A549 (cell line): ENCODE results near the gene ZNF622. TPM values are rescaled to one million over a fixed set of nuclear protein-coding genes. Genes with fewer than 3 reads are reported as not detected.

Source experiments
- ATAC-seq, 2 experiments: fragments of 200-7000 bp in 1 of 2; fragments of >200 bp in 1 of 2; cut with Nextera tagmentation in 1 of 2; cut with Tn5 transposase in 1 of 2; 3 replicates each; pipeline versions ENCODE4 v1.8.0 to v1.9.1; 2018 to 2020; ENCODE audit warnings: mild to moderate bottlenecking in 1 of 2, moderate library complexity in 1 of 2
- CTCF ChIA-PET: fragments of 300-600 bp; sonication (Branson Sonifier 250); formaldehyde crosslinking; extraction: SDS; loops from one replicate; lab custom pipeline; 2021; ENCODE audit warnings: antibody characterized with exemption, inconsistent platforms; lab: Yijun Ruan, JAX
- POLR2A ChIA-PET: fragments of 350-600 bp; formaldehyde crosslinking; extraction: SDS; loops from one replicate; lab custom pipeline; 2021; ENCODE audit warnings: antibody characterized with exemption, inconsistent platforms; lab: Yijun Ruan, JAX
- DNase-seq, 2 experiments: peaks; one replicate each; pipeline versions ENCODE4 v3.0.0 to v3.0.0-alpha.2; 2011 to 2016; ENCODE audit warnings: low read depth in 1 of 2, low spot score in 1 of 2
- FAIRE-seq: peaks from 2 replicates; lab custom pipeline; 2011; peaks lifted over from hg19 to GRCh38; lab: Jason Lieb, UNC
- H3K27ac ChIP-seq, 2 experiments: fragments of >200 bp; sonication (Bioruptor Twin); formaldehyde crosslinking; 3 replicates each; pipeline ENCODE4 v1.5.1; 2016 to 2017
- H3K4me1 ChIP-seq: fragments of >200 bp; sonication (Bioruptor Twin); formaldehyde crosslinking; 3 replicates; pipeline ENCODE4 v1.6.1; 2016
- H3K4me2 ChIP-seq: fragments of >200 bp; sonication (Bioruptor Twin); formaldehyde crosslinking; 3 replicates; pipeline ENCODE4 v1.6.1; 2016
- H3K4me3 ChIP-seq: fragments of >200 bp; sonication (Bioruptor Twin); formaldehyde crosslinking; 3 replicates; pipeline ENCODE4 v1.5.1; 2016
- H3K9me3 ChIP-seq: fragments of >200 bp; sonication (Bioruptor Twin); formaldehyde crosslinking; 3 replicates; pipeline ENCODE4 v1.6.1; 2016
- ATOH8 ChIP-seq: fragments of 250-450 bp; sonication (Bioruptor Pico); IDR thresholded peaks from 2 replicates; pipeline ENCODE4 v1.5.0; 2020; ENCODE audit warnings: low read depth, mild to moderate bottlenecking, moderate library complexity
- CHD4 ChIP-seq: fragments of 200-600 bp; sonication (generic); IDR thresholded peaks from 2 replicates; pipeline ENCODE4 v1.6.1; 2016; ENCODE audit warnings: antibody characterized with exemption, mild to moderate bottlenecking, borderline replicate concordance
- E2F6 ChIP-seq: IDR thresholded peaks from 2 replicates; pipeline ENCODE4 v1.6.1; 2012; ENCODE audit warnings: low read depth, borderline replicate concordance
- EP300 ChIP-seq, 2 experiments: fragments of >200 bp; sonication (Bioruptor Twin); formaldehyde crosslinking; IDR thresholded peaks; 2 replicates in 1 of 2; 3 replicates in 1 of 2; pipeline ENCODE4 v1.6.1; 2016 to 2017
- FOXS1 ChIP-seq: fragments of 250-450 bp; sonication (Bioruptor Pico); IDR thresholded peaks from 2 replicates; pipeline ENCODE4 v1.5.0; 2020; ENCODE audit warnings: mild to moderate bottlenecking, moderate library complexity
- JUN ChIP-seq, 2 experiments: fragments of >200 bp; sonication (Bioruptor Twin); formaldehyde crosslinking; IDR thresholded peaks; 2 replicates in 1 of 2; 3 replicates in 1 of 2; pipeline ENCODE4 v1.6.1; 2016 to 2017
- JUNB ChIP-seq: fragments of >200 bp; sonication (Bioruptor Twin); formaldehyde crosslinking; IDR thresholded peaks from 2 replicates; pipeline ENCODE4 v1.6.1; 2016
- KDM1A ChIP-seq: fragments of 200-600 bp; sonication (generic); IDR thresholded peaks from 2 replicates; pipeline ENCODE4 v1.6.1; 2016; ENCODE audit warnings: low read depth, mild to moderate bottlenecking
- KDM5A ChIP-seq: fragments of 200-600 bp; sonication (generic); IDR thresholded peaks from 2 replicates; pipeline ENCODE4 v1.6.1; 2016; ENCODE audit warnings: antibody characterized with exemption, mild to moderate bottlenecking
- MAX ChIP-seq: IDR thresholded peaks from 2 replicates; pipeline ENCODE4 v1.6.1; 2012
- PBX3 ChIP-seq: IDR thresholded peaks from 2 replicates; pipeline ENCODE4 v1.6.1; 2012
- PHF8 ChIP-seq: fragments of 200-600 bp; sonication (generic); IDR thresholded peaks from 2 replicates; pipeline ENCODE4 v1.6.1; 2016; ENCODE audit warnings: low read depth, mild to moderate bottlenecking, antibody characterized with exemption, moderate library complexity, borderline replicate concordance
- POLR2A ChIP-seq: IDR thresholded peaks from 2 replicates; pipeline ENCODE4 v1.6.1; 2012; ENCODE audit warnings: mild to moderate bottlenecking, low read length
- RARB ChIP-seq: fragments of 250-450 bp; sonication (Bioruptor Pico); IDR thresholded peaks from 2 replicates; pipeline ENCODE4 v1.8.0; 2021; ENCODE audit warnings: mild to moderate bottlenecking, moderate library complexity
- RCOR1 ChIP-seq: fragments of 150-350 bp; IDR thresholded peaks from 2 replicates; pipeline ENCODE4 v1.6.1; 2014; ENCODE audit warnings: antibody characterized with exemption, low read length, low read depth
- RNF2 ChIP-seq: fragments of 200-600 bp; sonication (generic); IDR thresholded peaks from 2 replicates; pipeline ENCODE4 v1.6.1; 2016; ENCODE audit warnings: low read depth, mild to moderate bottlenecking, antibody characterized with exemption, moderate library complexity, borderline replicate concordance
- TP53 ChIP-seq: fragments of 250-450 bp; sonication (Bioruptor Pico); IDR thresholded peaks from 2 replicates; pipeline ENCODE4 v1.5.0; 2021; ENCODE audit warnings: mild to moderate bottlenecking, moderate library complexity
- ZSCAN20 ChIP-seq: fragments of 250-450 bp; sonication (Bioruptor Pico); IDR thresholded peaks from 2 replicates; pipeline ENCODE4 v1.8.0; 2022; ENCODE audit warnings: mild to moderate bottlenecking, moderate library complexity
- WGBS: methylation state at CpG from one replicate; pipeline ENCODE4 v1.1.6; 2017; ENCODE audit errors: missing lambda C conversion rate; 5-methylcytosine and 5-hydroxymethylcytosine counted together
- polyA minus RNA-seq: library from RNA; depleted of rRNA, polyadenylated mRNA; stranded (reverse); fragments of >200 nt; gene quantifications from 2 replicates; pipeline ENCODE4 v1.2.3, GENCODE V29; 2011; rRNA and poly(A)+ RNA removed
- polyA plus RNA-seq, 4 experiments: library from polyadenylated mRNA; depleted of rRNA in 3 of 4; stranded (reverse); fragments of >200 nt; fragmentation: RNase III in 1 of 4; extraction: RNeasy Plus Mini Kit Qiagen cat#74134 plus additional on column Dnase treatment in 1 of 4; gene quantifications; 2 replicates in 3 of 4; 3 replicates in 1 of 4; pipeline ENCODE4 v1.2.3, GENCODE V29; 2011 to 2017

The ZNF622 gene
- polyA plus RNA-seq (2011; rRNA removed) (17.9 and 23.2 TPM in 2 replicates), polyA plus RNA-seq (2017; fragmentation: RNase III; extraction: RNeasy Plus Mini Kit Qiagen cat#74134 plus additional on column Dnase treatment) (35.4 to 38.0 TPM (median 37.5 TPM) in 3 replicates), polyA minus RNA-seq (10.2 and 13.3 TPM in 2 replicates)
- polyA plus RNA-seq (2012; cell fraction: cytosol; rRNA removed): 17.1 and 19.3 TPM in 2 replicates
- polyA plus RNA-seq (2012; cell fraction: nucleus; rRNA removed): 17.0 and 18.4 TPM in 2 replicates

GRCh38 chr5:16465544-16466432, at the start of gene ZNF622:
Gene ZNF622 (minus strand): TSS chr5:16465800. CDS start chr5:16465665, 135 bp downstream.
- ATAC-seq (peak; percentile 96 to 98), DNase-seq (peak; percentile 72 to 92), FAIRE-seq (no peak)
- Histone ChIP-seq H3K4me2 (peak within 1 kb of the TSS; percentile 87), H3K4me1 (peaks cover 44% of the 10 kb centered on the region), H3K9me3 (no peaks in the 10 kb centered on the region), H3K27ac (peak within 1 kb of the TSS; percentile 81 to 97), H3K4me3 (peak within 1 kb of the TSS; percentile 80)
- under 1% methylated on average over 24 of the region's 75 CpGs for WGBS
- ChIA-PET CTCF (no interaction called here), POLR2A (interaction anchor here (0.8 to 1.3 kb wide), 2 partner anchors 10 to 81 kb away, joined by 3 read pairs; no protein-coding TSS in a partner anchor)
- TF ChIP-seq MAX (peak; percentile 84), KDM5A (peak; percentile 49), ATOH8 (CRISPR knock-in tag) (no peak), POLR2A (peak; percentile 97), ZSCAN20 (no peak), RARB (CRISPR knock-in tag) (no peak), KDM1A (no peak), PHF8 (peak; percentile 95), PBX3 (peak; percentile 56; the same call in 1 of the 2 replicates), RCOR1 (no peak), JUNB (no peak), JUN (IDR thresholded peaks at IDR 0.05) (peak; percentile 80 to 83)

GRCh38 chr5:16510098-16510497, 44.5 kb upstream of the ZNF622 start:
- no peak for DNase-seq
- ChIA-PET POLR2A (no interaction called here), CTCF (interaction anchor here (0.6 to 1.2 kb wide), 7 partner anchors 10 to 70 kb away, joined by 3 to 4 read pairs (median 3); no protein-coding TSS in a partner anchor)
- Histone ChIP-seq H3K9me3 (no peaks in the 10 kb centered on the region), H3K4me3 (no peak overlapping the region), H3K4me2 (no peak overlapping the region), H3K4me1 (no peaks in the 10 kb centered on the region), H3K27ac (no peak overlapping the region)
- no peak for ATAC-seq
- 72% methylated on average over 3 of the region's 3 CpGs for WGBS
- FAIRE-seq: no peak
- TF ChIP-seq EP300 (IDR thresholded peaks at IDR 0.05) (no peak), E2F6 (no peak), TP53 (CRISPR knock-in tag) (no peak)

- Histone ChIP-seq H3K4me3 (no peak overlapping the region), H3K4me2 (peak overlapping the region; percentile 4; the same call in 1 of the 3 replicates), H3K4me1 (no peaks in the 10 kb centered on the region)
- FAIRE-seq (no peak), ATAC-seq (peak; percentile 30 to 53; a peak in 3 of 6 replicates), DNase-seq (peak in 1 of 2 experiments; percentile 12)
- ChIA-PET CTCF (interaction anchor here (0.6 kb wide), 1 partner anchor 54 kb away, joined by 3 read pairs; no protein-coding TSS in a partner anchor), POLR2A (no interaction called here)
- no peak for TF ChIP-seq FOXS1 (CRISPR knock-in tag)
- TF ChIP-seq RNF2: no peak
- no peak for TF ChIP-seq CHD4
- TF ChIP-seq, all 56 proteins: peak for 0
- Histone ChIP-seq H3K9me3 (no peaks in the 10 kb centered on the region), H3K27ac (no peak overlapping the region)
- 76% methylated on average over 15 of the region's 15 CpGs for WGBS
These were observed 43.3 kb upstream of the ZNF622 start for GRCh38 chr5:16508730-16509531.
